Epithelial cell of esophagus (primary cell): ENCODE results near the gene CAMK2A.

ENCODE experiments used
- DNase-seq: peaks from one replicate; pipeline ENCODE4 v3.0.0; 2010; ENCODE audit warnings: low read depth
- H3K4me3 ChIP-seq: 2 replicates; pipeline ENCODE4 v1.5.1; 2011; ENCODE audit warnings: mild to moderate bottlenecking, low read length, control low read depth
- TF ChIP-seq, protein P1 (sequence below): IDR thresholded peaks from 2 replicates; pipeline ENCODE4 v1.5.1; 2011; ENCODE audit warnings: low read depth, mild to moderate bottlenecking, low read length, control low read depth, inconsistent platforms; ENCODE audit not compliant: insufficient read depth; ENCODE audit errors: missing control alignments

CAMK2A gene

DNA sequence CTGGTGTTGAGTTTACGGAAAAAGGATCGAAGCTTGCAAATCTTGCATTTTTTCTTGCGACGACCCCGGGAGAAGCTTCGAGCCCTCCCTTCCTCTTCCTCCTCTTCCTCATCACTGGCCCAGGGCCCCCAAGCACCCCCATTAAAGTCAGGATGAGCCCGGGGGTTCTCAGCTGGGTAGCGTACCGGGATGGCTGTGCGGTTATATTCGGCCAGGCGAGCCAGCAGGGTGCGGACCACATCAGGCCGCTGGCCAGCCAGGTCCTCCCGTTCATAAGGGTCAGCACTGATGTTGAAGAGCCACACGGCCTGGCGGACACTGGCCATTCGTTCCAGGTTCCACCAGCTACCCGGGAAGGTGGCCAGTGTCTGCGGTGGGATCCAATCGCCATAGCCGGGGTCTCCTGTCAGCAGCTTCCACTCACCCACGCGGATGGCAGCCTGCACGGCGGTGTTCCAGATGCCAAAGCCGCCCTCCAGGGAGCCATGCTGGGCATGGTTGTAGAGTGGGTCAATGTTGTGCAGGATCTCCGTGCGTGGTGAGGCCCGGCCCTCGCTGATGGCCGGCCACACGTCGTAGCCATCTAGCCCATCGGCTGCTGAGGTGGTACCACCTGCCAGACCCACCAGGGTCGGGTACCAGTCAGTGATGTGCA lies 7.8 kb upstream of the CAMK2A start:
- TF ChIP-seq, protein P1, sequence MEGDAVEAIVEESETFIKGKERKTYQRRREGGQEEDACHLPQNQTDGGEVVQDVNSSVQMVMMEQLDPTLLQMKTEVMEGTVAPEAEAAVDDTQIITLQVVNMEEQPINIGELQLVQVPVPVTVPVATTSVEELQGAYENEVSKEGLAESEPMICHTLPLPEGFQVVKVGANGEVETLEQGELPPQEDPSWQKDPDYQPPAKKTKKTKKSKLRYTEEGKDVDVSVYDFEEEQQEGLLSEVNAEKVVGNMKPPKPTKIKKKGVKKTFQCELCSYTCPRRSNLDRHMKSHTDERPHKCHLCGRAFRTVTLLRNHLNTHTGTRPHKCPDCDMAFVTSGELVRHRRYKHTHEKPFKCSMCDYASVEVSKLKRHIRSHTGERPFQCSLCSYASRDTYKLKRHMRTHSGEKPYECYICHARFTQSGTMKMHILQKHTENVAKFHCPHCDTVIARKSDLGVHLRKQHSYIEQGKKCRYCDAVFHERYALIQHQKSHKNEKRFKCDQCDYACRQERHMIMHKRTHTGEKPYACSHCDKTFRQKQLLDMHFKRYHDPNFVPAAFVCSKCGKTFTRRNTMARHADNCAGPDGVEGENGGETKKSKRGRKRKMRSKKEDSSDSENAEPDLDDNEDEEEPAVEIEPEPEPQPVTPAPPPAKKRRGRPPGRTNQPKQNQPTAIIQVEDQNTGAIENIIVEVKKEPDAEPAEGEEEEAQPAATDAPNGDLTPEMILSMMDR: no peak
- H3K4me3 ChIP-seq: no peak overlapping the region
- DNase-seq: no peak

DNA sequence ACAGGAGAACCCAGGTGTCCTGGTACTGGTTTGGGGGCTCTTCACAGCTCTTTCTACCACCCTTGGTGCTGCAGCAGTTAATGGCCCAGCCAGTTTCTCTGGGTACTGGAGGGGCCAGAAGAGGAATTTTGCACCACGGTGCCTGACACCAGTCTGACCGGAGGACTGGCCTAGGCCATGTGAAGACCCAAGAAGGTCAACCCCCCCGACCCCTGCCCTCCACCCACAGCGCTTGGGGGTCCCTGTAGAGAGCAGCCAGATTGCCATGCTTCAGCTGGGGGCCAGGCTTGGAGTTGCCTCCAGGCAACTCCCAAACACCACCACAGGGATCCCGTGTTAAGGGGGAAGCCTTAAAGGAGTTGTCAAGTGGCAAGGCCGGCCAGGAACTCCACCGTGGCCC lies 6.9 kb upstream of the CAMK2A start:
- TF ChIP-seq, protein P1: no peak
- DNase-seq: no peak

DNA sequence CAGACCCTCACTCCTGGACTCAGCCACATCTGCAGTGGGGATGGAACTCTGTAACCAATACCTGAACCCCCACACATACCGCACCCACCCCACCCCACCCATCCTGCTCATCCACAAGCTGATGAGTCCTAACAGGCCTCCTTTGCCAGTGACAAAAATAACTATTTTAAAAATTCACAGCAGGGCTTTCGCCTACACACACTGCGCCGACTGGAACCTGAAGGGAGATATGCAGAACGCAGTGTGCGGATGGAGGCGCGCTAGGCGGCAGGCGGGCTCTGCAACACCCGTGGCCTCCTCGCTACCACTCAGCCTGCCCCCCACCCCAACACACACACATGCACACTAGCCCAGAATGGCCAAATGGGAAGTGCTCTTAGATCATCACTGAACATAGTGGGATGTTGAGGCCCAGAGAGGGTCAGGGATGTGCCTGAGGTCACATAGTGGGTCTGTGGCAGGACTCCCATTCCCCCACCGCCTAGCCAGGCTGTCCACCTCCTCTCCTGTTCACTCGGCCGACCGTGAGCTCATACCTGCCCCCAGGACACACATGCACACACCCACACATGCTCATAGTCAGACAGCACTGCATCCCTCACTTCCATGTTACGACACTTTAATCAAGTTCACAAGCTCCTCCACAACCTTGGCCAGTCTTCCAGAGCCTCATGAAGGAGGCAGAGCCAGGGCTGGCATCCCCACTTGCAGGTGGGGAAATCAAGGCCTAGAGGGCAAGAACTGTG lies 6.3 kb upstream of the CAMK2A start:
- peak; percentile 89 for DNase-seq
- TF ChIP-seq, protein P1: no peak
- no peak overlapping the region for H3K4me3 ChIP-seq

More for the DNA sequence above, 6.9 kb upstream of the CAMK2A start:
- H3K4me3 ChIP-seq: no peak overlapping the region

DNA sequence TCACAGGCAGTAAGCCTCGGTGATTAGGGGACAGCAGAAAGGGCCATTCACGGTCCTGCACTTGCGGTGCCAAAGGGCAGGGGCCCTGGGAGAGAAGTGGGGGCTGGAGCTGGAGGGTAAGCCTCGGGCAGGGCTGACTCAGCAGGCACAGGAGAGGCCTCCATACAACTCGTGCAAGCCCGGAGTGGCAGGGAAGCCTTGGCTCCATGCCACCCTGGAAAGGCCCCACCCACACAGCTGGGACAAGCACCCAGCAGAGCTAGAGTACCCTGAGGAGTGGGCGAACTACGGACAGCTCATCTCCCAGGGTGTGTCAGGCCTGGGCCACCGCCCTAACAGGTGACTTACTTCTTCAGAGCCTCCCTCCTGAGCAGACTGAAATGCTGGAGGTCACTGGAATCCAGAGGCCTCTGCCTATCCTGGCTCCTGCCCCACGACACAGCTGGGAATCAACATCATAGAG lies 5.6 kb upstream of the CAMK2A start:
- DNase-seq: peak; percentile 96
- no peak overlapping the region for H3K4me3 ChIP-seq
- TF ChIP-seq, protein P1: no peak

DNA sequence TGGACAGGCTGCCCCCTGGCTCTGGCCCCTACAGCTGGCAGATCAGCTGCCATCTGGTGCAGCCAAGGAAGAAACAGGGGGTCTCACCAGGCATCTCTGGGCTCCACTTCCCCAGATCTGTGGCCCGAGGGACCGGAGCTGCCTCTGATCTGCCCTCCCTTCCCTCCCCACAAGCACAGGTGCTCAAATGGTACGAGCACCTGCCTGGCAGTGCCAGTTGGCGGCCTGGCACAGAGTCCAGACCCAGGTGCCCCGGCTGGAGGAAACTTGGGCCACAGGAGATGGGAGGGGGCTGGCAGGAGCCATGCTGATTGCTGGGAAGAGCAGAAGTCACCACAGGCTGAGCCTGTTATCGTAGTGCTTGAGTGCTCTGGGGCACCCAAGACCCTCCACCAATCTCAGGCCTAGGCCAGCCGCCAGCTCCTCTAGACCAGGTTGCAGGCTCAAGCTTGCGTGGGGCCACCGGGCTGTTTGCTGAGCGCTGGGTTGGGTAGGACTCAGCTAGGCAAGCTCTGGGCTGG lies 5.0 kb upstream of the CAMK2A start:
- TF ChIP-seq, protein P1: no peak
- DNase-seq: no peak
- H3K4me3 ChIP-seq: no peak overlapping the region

DNA sequence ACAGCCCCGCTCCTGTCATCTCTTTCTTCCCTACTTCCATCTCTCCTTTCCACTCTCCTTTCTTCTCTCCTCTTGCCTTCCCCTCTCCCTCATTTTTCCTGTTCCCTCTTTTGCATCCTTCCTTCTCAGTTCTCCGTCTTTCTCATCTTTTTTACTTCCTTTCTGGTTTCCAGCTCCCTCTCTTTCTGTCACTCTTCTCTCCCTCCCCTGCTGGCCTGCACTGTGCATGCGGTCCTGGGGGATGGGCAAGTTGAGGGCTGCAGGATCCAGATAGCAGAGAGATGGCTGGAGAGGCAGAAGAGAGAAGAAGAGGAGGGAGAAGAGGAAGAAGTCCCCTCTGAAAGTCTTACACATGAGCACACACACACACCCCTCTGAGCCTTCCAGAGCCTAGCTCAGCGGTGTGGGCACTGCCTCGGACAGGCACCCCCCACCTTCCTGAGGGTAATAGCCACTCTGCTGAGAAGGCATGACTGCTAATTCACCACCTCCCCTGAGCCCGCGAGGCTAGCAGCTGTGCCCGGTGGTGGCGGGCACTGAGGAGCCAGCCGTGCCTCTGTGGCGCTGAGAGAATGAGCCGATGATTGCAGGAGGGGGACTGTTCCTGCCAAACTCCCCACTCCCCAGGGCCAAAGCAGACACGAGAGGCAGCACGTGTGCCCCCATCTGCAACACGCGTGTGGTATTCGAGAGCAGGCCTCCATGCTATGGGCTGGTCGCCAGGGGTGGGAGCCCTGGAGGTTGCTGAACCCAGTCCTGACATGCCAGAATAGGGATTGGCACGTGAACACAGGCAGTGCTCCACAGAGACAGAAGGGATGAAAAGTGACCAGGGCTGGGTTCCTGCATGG lies 3.7 kb upstream of the CAMK2A start:
- DNase-seq: no peak
- TF ChIP-seq, protein P1: no peak
- no peak overlapping the region for H3K4me3 ChIP-seq
